Diencephalon (tissue), 1 donor: ENCODE results near the gene TMEFF1. TPM values are rescaled to one million over a fixed set of nuclear protein-coding genes. Genes with fewer than 3 reads are reported as not detected.

ENCODE experiments used
- total RNA-seq: library from RNA; depleted of rRNA; stranded (reverse); fragments of >200 nt; gene quantifications from one replicate; pipeline ENCODE4 v1.2.3, GENCODE V29; 2014

Gene TMEFF1
- total RNA-seq: 46.6 TPM

GRCh38 chr9:100472788-100473275 lies at the start of gene TMEFF1:
Gene TMEFF1 (plus strand): TSS chr9:100473149. CDS start chr9:100473545, 396 bp downstream.

GRCh38 chr9:100426530-100427365 lies 46.2 kb upstream of the TMEFF1 start, which contains the start of gene MSANTD3:
Gene MSANTD3 (plus strand): TSS chr9:100427143. CDS start chr9:100441939, 14,796 bp downstream.

GRCh38 chr9:100577776-100578448 lies 105.0 kb downstream of the TMEFF1 start, which contains the start of gene CAVIN4:
Gene CAVIN4 (plus strand): TSS chr9:100578079. CDS start chr9:100578144, 65 bp downstream.

Other genes starting within 250 kb of the TMEFF1 start
- 37.1 TPM for gene TEX10, start 120.2 kb upstream of the TMEFF1 start, total RNA-seq
- gene MSANTD3, start 46.0 kb upstream of the TMEFF1 start, total RNA-seq: 74.7 TPM
- 8.8 TPM for gene CAVIN4, start 104.9 kb downstream of the TMEFF1 start, total RNA-seq